Tibial nerve (tissue), 4 donors: ENCODE results near the gene PPM1M. TPM values are rescaled to one million over a fixed set of nuclear protein-coding genes. Genes with fewer than 3 reads are reported as not detected.
A peak's percentile ranks its signal among the peaks of the same experiment; 100 is the strongest.

Experiments used
- DNase-seq, 2 donors: peaks; one replicate each; pipeline ENCODE4 v3.0.0-alpha.2; 2019; ENCODE audit warnings: low spot score in 2 of 2
- H3K27ac ChIP-seq, 4 donors: fragments of 200-600 bp; sonication (generic) in 3 of 4; one replicate each; pipeline ENCODE4 v1.5.1; 2017 to 2019; ENCODE audit warnings: mild to moderate bottlenecking in 1 of 4
- H3K27me3 ChIP-seq, 2 donors: fragments of 200-600 bp; sonication (generic) in 1 of 2; one replicate each; pipeline versions ENCODE4 v1.5.1 to v1.6.0; 2017 to 2019
- H3K36me3 ChIP-seq, 3 donors: fragments of 200-600 bp; sonication (generic); one replicate each; pipeline ENCODE4 v1.5.1; 2018 to 2019
- H3K4me1 ChIP-seq, 4 donors: fragments of 200-600 bp; sonication (generic) in 3 of 4; one replicate each; pipeline ENCODE4 v1.5.1; 2017 to 2019
- H3K4me3 ChIP-seq, 4 donors: fragments of 200-600 bp; sonication (generic) in 3 of 4; one replicate each; pipeline ENCODE4 v1.5.1; 2017 to 2019; ENCODE audit warnings: mild to moderate bottlenecking in 1 of 4, moderate library complexity in 1 of 4
- H3K9me3 ChIP-seq, 4 donors: fragments of 200-600 bp; sonication (generic) in 3 of 4; one replicate each; pipeline ENCODE4 v1.5.1; 2017 to 2019
- CTCF ChIP-seq, 5 experiments: fragments of 200-600 bp in 3 of 5; fragments of 450-650 bp in 2 of 5; sonication (generic) in 3 of 5; IDR thresholded peaks; one replicate each; pipeline ENCODE4 v1.5.1; 2016 to 2019; ENCODE audit warnings: antibody characterized with exemption in 5 of 5, mild to moderate bottlenecking in 3 of 5, moderate library complexity in 2 of 5
- EP300 ChIP-seq, 2 donors: sonication (generic); formaldehyde crosslinking; IDR thresholded peaks; one replicate each; pipeline ENCODE4 v1.6.1; 2017; ENCODE audit warnings: antibody characterized with exemption in 2 of 2, mild to moderate bottlenecking in 1 of 2
- POLR2A ChIP-seq, 2 donors: fragments of 450-650 bp; IDR thresholded peaks; one replicate each; pipeline ENCODE4 v1.6.1; 2017; ENCODE audit warnings: antibody characterized with exemption in 2 of 2, mild to moderate bottlenecking in 2 of 2, moderate library complexity in 2 of 2
- WGBS, 2 donors: methylation state at CpG; one replicate each; pipeline ENCODE4 v1.1.5; 2018; 5-methylcytosine and 5-hydroxymethylcytosine counted together
- total RNA-seq, 4 donors: library from RNA; depleted of rRNA; stranded (reverse); fragments of >200 nt; gene quantifications; one replicate each; pipeline ENCODE4 v1.1.0, GENCODE V29; 2016

PPM1M gene
- total RNA-seq, 4 donors from 2014 or later = 25.8 to 35.1 (median 27.8) TPM

GRCh38 chr3:52259035-52259434 is 13.5 kb downstream of the PPM1M start:
- no peak for TF ChIP-seq EP300 (IDR thresholded peaks at IDR 0.05)
- no peak for TF ChIP-seq CTCF (IDR thresholded peaks at IDR 0.05)
- no peak for TF ChIP-seq POLR2A (IDR thresholded peaks at IDR 0.05)
- 26 to 49% methylated on average over 1 of the region's 1 CpG for WGBS, 2 donors
- Histone ChIP-seq H3K4me3 (no peak overlapping the region), H3K4me1 (peaks cover 0 to 35% (median 2%) of the 10 kb centered on the region in 4 donors), H3K27me3 (no peaks in the 10 kb centered on the region), H3K27ac (no peak overlapping the region), H3K36me3 (peaks cover 9 to 100% (median 44%) of the 10 kb centered on the region in 3 donors), H3K9me3 (no peaks in the 10 kb centered on the region)
- DNase-seq = no peak

- DNase-seq = no peak
- TF ChIP-seq EP300 (IDR thresholded peaks at IDR 0.05) (no peak), POLR2A (IDR thresholded peaks at IDR 0.05) (no peak), CTCF (IDR thresholded peaks at IDR 0.05) (no peak)
- peaks cover 0 to 37% (median 0%) of the 10 kb centered on the region in 4 donors for H3K4me1 ChIP-seq
- H3K27ac ChIP-seq = no peak overlapping the region
- no peaks in the 10 kb centered on the region for H3K9me3 ChIP-seq
- peaks cover 9 to 100% (median 43%) of the 10 kb centered on the region in 3 donors for H3K36me3 ChIP-seq
- H3K27me3 ChIP-seq = no peaks in the 10 kb centered on the region
- H3K4me3 ChIP-seq = no peak overlapping the region
- WGBS, 2 donors = 81 to 91% methylated on average over 4 of the region's 4 CpGs
These were observed 13.9 kb downstream of the PPM1M start for GRCh38 chr3:52259448-52259847.

- Histone ChIP-seq H3K36me3 (peaks cover 0 to 98% (median 32%) of the 10 kb centered on the region in 3 donors), H3K4me1 (peaks cover 0 to 43% (median 0%) of the 10 kb centered on the region in 4 donors), H3K9me3 (no peaks in the 10 kb centered on the region), H3K4me3 (no peak overlapping the region), H3K27ac (no peak overlapping the region), H3K27me3 (no peaks in the 10 kb centered on the region)
- TF ChIP-seq POLR2A (IDR thresholded peaks at IDR 0.05) = no peak
- no peak for TF ChIP-seq CTCF (IDR thresholded peaks at IDR 0.05)
- no peak for TF ChIP-seq EP300 (IDR thresholded peaks at IDR 0.05)
- no peak for DNase-seq
These were observed 16.9 kb downstream of the PPM1M start for GRCh38 chr3:52262447-52262846.

GRCh38 chr3:52265387-52265786 is 19.8 kb downstream of the PPM1M start:
- WGBS, 2 donors = 91 to 94% methylated on average over 6 of the region's 6 CpGs
- no peaks in the 10 kb centered on the region for H3K27me3 ChIP-seq
- H3K4me3 ChIP-seq = no peak overlapping the region
- H3K27ac ChIP-seq = no peak overlapping the region
- H3K36me3 ChIP-seq = peaks cover 0 to 90% (median 25%) of the 10 kb centered on the region in 3 donors
- TF ChIP-seq CTCF (IDR thresholded peaks at IDR 0.05) (no peak), EP300 (IDR thresholded peaks at IDR 0.05) (no peak), POLR2A (IDR thresholded peaks at IDR 0.05) (no peak)
- peaks cover 0 to 64% (median 20%) of the 10 kb centered on the region in 4 donors for H3K4me1 ChIP-seq
- DNase-seq = no peak
- H3K9me3 ChIP-seq = no peaks in the 10 kb centered on the region

- Histone ChIP-seq H3K9me3 (no peaks in the 10 kb centered on the region), H3K27me3 (no peaks in the 10 kb centered on the region), H3K36me3 (peaks cover 0 to 69% (median 19%) of the 10 kb centered on the region in 3 donors), H3K27ac (peak overlapping the region in 1 of 4 donors; percentile 40), H3K4me1 (peaks cover 0 to 73% (median 39%) of the 10 kb centered on the region in 4 donors), H3K4me3 (no peak overlapping the region)
- DNase-seq = no peak
- WGBS, 2 donors = 91 to 94% methylated on average over 7 of the region's 7 CpGs
- no peak for TF ChIP-seq CTCF (IDR thresholded peaks at IDR 0.05)
These were observed 22.5 kb downstream of the PPM1M start for GRCh38 chr3:52268036-52268435.
